Peyer's patch (tissue), 4 donors: ENCODE measurements around the gene CYB561. TPM values are rescaled to one million over a fixed set of nuclear protein-coding genes. Genes with fewer than 3 reads are reported as not detected.
A peak's percentile ranks its signal among the peaks of the same experiment; 100 is the strongest.
"Not testable (repeated sequence)": the region's sequence is repeated elsewhere in the genome, so short reads cannot be mapped to it uniquely, and the experiment has no call there.

Experiments
- DNase-seq, 3 donors: peaks; one replicate each; pipeline ENCODE4 v3.0.0-alpha.2; 2017 to 2019
- H3K27ac ChIP-seq, 4 donors: fragments of 200-600 bp; sonication (generic); one replicate each; pipeline ENCODE4 v1.5.1; 2016 to 2019
- H3K27me3 ChIP-seq, 2 donors: fragments of 200-600 bp; sonication (generic); one replicate each; pipeline ENCODE4 v1.5.1; 2019
- H3K36me3 ChIP-seq, 3 donors: fragments of 200-600 bp; sonication (generic); one replicate each; pipeline ENCODE4 v1.5.1; 2016 to 2019
- H3K4me1 ChIP-seq, 4 donors: fragments of 200-600 bp; sonication (generic); one replicate each; pipeline ENCODE4 v1.5.1; 2016 to 2019
- H3K4me3 ChIP-seq, 4 donors: fragments of 200-600 bp; sonication (generic); 1 replicate in 3 of 4; 2 replicates in 1 of 4; pipeline ENCODE4 v1.5.1; 2016 to 2019; ENCODE audit warnings: mild to moderate bottlenecking in 1 of 4
- H3K9me3 ChIP-seq, 4 donors: fragments of 200-600 bp; sonication (generic); one replicate each; pipeline ENCODE4 v1.5.1; 2016 to 2019; ENCODE audit warnings: mild to moderate bottlenecking in 1 of 4
- POLR2A ChIP-seq, 2 donors: fragments of 450-650 bp; IDR thresholded peaks; one replicate each; pipeline ENCODE4 v1.5.1; 2017; ENCODE audit warnings: antibody characterized with exemption in 2 of 2, mild to moderate bottlenecking in 2 of 2, moderate library complexity in 2 of 2
- total RNA-seq, 4 donors: library from RNA; depleted of rRNA; stranded (reverse); fragments of >200 nt; gene quantifications; one replicate each; pipeline ENCODE4 v1.1.0, GENCODE V29; 2016
- TF ChIP-seq, protein P1 (sequence below), 6 experiments: fragments of 450-650 bp in 4 of 6; fragments of 200-600 bp in 2 of 6; sonication (generic) in 1 of 6; IDR thresholded peaks; one replicate each; pipeline ENCODE4 v1.5.1; 2017 to 2019; ENCODE audit warnings: antibody characterized with exemption in 6 of 6, mild to moderate bottlenecking in 3 of 6, moderate library complexity in 1 of 6

The CYB561 gene
- total RNA-seq, 4 donors from 2014 or later = 42.9 to 161 (median 98.5) TPM

DNA sequence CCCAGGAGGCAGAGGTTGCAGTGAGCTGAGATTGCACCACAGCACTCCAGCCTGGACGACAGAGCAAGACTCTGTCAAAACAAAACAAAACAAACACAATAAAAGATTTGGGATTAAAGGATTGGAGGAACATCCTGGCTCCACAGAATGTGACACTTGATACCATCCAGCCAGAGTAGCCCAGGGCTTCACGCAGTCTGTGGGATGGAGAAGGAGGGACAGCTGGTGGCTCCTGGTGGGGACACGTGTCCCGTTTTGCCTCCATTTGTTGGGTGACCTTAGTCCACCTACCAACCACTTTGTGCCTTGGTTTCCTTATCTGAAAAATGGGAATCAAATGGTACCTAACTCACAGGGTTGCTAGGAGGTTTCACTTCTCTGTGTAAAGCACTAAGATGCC, 12.4 kb upstream of the CYB561 start:
- H3K27ac ChIP-seq = no peak overlapping the region
- H3K4me3 ChIP-seq = no peak overlapping the region
- TF ChIP-seq, protein P1, sequence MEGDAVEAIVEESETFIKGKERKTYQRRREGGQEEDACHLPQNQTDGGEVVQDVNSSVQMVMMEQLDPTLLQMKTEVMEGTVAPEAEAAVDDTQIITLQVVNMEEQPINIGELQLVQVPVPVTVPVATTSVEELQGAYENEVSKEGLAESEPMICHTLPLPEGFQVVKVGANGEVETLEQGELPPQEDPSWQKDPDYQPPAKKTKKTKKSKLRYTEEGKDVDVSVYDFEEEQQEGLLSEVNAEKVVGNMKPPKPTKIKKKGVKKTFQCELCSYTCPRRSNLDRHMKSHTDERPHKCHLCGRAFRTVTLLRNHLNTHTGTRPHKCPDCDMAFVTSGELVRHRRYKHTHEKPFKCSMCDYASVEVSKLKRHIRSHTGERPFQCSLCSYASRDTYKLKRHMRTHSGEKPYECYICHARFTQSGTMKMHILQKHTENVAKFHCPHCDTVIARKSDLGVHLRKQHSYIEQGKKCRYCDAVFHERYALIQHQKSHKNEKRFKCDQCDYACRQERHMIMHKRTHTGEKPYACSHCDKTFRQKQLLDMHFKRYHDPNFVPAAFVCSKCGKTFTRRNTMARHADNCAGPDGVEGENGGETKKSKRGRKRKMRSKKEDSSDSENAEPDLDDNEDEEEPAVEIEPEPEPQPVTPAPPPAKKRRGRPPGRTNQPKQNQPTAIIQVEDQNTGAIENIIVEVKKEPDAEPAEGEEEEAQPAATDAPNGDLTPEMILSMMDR (IDR thresholded peaks at IDR 0.05) = no peak
- TF ChIP-seq POLR2A (IDR thresholded peaks at IDR 0.05) = no peak
- no peaks in the 10 kb centered on the region for H3K36me3 ChIP-seq
- DNase-seq = no peak
- H3K27me3 ChIP-seq = no peaks in the 10 kb centered on the region
- H3K9me3 ChIP-seq = no peaks in the 10 kb centered on the region
- H3K4me1 ChIP-seq = peaks cover 0 to 20% (median 4%) of the 10 kb centered on the region in 4 donors

DNA sequence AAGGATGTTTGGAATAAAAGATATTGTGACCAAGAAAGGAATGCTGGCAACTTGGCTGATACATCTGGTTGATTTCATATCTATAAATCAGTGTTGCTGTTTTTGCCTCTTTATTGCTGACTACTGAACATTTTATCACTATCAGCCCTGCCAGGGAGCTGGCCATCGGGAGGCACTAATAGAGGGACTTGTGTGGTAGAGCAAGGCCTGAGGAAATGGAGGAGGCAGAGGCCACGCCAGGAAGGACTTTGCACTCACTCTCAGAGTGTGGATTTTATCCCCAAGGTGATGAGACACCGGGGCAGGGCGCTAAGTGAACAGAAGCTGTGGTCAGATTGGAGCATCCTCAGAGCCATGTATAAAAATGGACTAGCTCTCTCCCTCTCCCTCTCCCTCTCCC, 9.3 kb upstream of the CYB561 start:
- DNase-seq = peak in 2 of 3 donors; percentile 81 to 88
- no peaks in the 10 kb centered on the region for H3K27me3 ChIP-seq
- peaks cover 0 to 41% (median 10%) of the 10 kb centered on the region in 4 donors for H3K4me1 ChIP-seq
- no peaks in the 10 kb centered on the region for H3K36me3 ChIP-seq
- H3K27ac ChIP-seq = peak overlapping the region in 2 of 4 donors; percentile 94
- H3K4me3 ChIP-seq = no peak overlapping the region
- TF ChIP-seq, protein P1 (IDR thresholded peaks at IDR 0.05) = no peak
- TF ChIP-seq POLR2A (IDR thresholded peaks at IDR 0.05) = peak in 1 of 2 donors; percentile 76
- H3K9me3 ChIP-seq = no peaks in the 10 kb centered on the region

DNA sequence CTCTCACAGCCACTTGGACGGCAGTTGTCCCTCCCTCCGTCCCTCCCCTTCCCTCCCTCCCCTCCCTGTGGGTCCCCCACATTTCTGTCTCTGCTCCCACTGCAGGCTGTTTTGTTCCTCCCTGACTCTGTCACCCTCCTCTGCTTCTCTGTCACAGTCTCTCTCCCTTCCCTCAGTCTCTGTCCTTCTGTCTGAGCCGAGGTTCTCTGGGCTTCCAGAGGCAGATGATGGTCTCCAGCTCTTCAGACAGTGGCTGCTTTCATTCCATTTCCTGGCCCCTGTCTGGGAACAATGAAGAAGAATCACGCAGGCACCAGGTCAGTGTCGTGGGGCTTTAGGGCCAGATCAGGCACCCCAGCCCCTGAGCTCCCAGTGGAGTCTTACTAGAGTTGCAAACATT, 8.8 kb upstream of the CYB561 start:
- DNase-seq = no peak
- H3K27me3 ChIP-seq = no peaks in the 10 kb centered on the region
- TF ChIP-seq, protein P1 (IDR thresholded peaks at IDR 0.05) = no peak
- TF ChIP-seq POLR2A (IDR thresholded peaks at IDR 0.05) = no peak
- no peaks in the 10 kb centered on the region for H3K36me3 ChIP-seq
- peaks cover 0 to 45% (median 10%) of the 10 kb centered on the region in 4 donors for H3K4me1 ChIP-seq
- no peaks in the 10 kb centered on the region for H3K9me3 ChIP-seq
- H3K27ac ChIP-seq = peak overlapping the region in 3 of 4 donors; percentile 66 to 94 (median 94)
- no peak overlapping the region for H3K4me3 ChIP-seq

DNA sequence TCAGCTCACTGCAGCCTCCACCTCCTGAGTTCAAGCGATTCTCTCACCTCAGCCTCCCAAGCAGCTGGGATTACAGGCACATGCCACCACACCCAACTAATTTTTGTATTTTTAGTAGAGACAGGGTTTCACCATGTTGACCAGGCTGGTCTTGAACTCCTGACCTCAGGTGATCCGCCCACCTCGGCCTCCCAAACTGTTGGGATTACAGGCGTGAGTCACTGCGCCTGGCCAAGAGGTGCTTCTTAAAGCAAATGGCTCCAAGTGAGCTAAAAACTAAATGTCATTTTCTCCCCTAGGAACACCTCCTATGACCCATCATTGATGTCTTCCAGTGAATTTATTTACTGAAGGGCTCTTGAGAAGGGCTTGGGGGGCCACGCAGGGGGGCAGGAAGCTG, 8.3 kb upstream of the CYB561 start:
- not testable (repeated sequence) for H3K36me3 ChIP-seq, H3K9me3 ChIP-seq, H3K4me3 ChIP-seq, H3K27me3 ChIP-seq, DNase-seq
- Histone ChIP-seq H3K4me1 (peaks cover 0 to 45% (median 10%) of the 10 kb centered on the region in 4 donors), H3K27ac (peak overlapping the region in 3 of 4 donors; percentile 66 to 94 (median 94))

DNA sequence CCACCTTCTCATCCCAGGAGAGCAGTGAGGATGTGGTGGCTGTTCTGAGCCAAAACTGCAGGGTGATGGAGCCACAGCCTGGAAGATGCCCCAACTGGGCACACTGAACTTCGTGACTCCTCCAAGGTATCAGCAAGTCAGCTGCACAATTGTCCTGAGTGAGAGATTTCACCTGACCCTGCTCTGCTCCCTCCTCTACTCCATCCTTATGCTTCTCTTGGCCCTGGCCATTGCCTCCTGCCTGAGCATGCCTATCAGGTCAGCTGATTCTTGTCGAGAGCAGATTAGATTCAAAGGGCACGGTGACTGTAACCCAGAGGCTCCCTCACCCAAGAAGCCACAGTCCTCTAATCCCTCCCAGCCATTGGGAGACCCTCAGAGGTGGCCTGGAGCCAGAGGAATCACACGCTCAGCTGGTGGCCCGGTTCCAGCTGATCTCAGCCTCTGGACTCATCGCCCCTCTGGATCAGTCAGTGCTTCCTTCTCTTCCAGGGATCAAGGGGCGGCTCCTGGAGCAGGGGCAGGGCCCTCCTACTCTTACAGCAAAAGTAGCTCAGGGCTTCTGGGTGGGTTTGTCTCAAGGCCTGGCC, 7.0 kb upstream of the CYB561 start:
- Histone ChIP-seq H3K9me3 (no peaks in the 10 kb centered on the region), H3K27me3 (no peaks in the 10 kb centered on the region), H3K4me1 (peaks cover 0 to 46% (median 11%) of the 10 kb centered on the region in 4 donors), H3K4me3 (peak overlapping the region in 2 of 4 donors; percentile 10 to 15), H3K27ac (peak overlapping the region in 3 of 4 donors; percentile 66 to 94 (median 94)), H3K36me3 (no peaks in the 10 kb centered on the region)
- TF ChIP-seq, protein P1 (IDR thresholded peaks at IDR 0.05) = no peak
- peak in 1 of 2 donors; percentile 37 for TF ChIP-seq POLR2A (IDR thresholded peaks at IDR 0.05)
- peak in 2 of 3 donors; percentile 74 to 84 for DNase-seq

DNA sequence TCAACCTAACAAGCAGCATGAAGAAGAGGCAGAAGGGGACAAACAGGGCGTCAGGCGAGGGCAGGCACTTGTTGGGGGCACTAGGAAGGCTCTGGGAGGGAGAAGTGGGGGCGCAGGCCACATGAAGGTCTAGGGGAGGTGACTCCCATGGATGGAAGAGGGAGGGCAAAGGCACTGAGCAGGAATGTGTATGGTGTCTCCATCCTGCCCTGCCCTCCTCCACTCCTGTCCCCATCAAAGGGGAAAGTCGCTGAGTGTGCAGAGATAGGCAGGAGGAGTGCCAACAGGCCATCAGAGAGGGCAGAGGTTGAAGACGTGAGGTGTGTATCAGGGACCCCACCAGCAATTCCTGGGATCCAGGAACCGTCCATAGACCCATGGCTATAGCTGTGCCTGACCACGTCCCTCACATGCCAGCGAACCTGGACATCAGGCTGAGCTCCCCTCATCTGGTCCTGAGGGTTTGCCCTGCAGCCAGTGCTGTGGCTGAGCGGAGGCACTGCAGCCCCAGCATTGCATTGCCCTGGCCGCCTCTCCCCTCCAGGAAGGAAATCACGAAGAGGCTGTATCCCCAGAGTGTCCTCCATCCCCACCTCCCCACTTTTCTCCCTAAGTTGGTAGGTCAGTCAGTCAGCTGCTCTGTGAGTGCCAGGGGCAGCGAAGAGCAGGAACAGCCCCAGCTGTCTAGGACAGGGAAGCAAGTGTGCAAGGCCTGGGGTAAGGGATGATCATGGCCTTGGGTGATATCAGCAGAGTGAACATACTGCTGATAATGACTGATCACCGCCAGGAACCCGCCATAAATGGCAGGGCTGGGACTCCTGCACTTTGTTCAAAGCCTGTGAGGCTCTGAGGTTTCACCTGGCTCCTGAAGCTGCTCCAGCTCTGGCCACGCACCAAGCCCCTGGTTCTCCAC, 6.2 kb upstream of the CYB561 start:
- DNase-seq = peak in 2 of 3 donors; percentile 77 to 82
- TF ChIP-seq, protein P1 (IDR thresholded peaks at IDR 0.05) = peak in 1 of 6 experiments; percentile 9
- peak; percentile 39 to 45 for TF ChIP-seq POLR2A (IDR thresholded peaks at IDR 0.05)
- no peaks in the 10 kb centered on the region for H3K27me3 ChIP-seq
- peak overlapping the region in 3 of 4 donors; percentile 66 to 94 (median 94) for H3K27ac ChIP-seq
- H3K9me3 ChIP-seq = no peaks in the 10 kb centered on the region
- peak overlapping the region in 1 of 4 donors; percentile 15 for H3K4me3 ChIP-seq
- no peaks in the 10 kb centered on the region for H3K36me3 ChIP-seq
- peaks cover 4 to 54% (median 17%) of the 10 kb centered on the region in 4 donors for H3K4me1 ChIP-seq
